SK-N-SH treated with all-trans-retinoic acid at 6 μM for 48 hours (cell line): ENCODE measurements around the gene PRKD3.

Experiments
- ATAC-seq: fragments of 200-7000 bp; cut with Tn5 transposase; 3 replicates; pipeline ENCODE4 v1.9.1; 2020; ENCODE audit warnings: mild to moderate bottlenecking, moderate library complexity
- ARNTL ChIP-seq: fragments of 450-650 bp; formaldehyde crosslinking; IDR thresholded peaks from 2 replicates; pipeline ENCODE4 v1.5.0; 2020; ENCODE audit warnings: low read depth, mild to moderate bottlenecking, moderate library complexity, borderline replicate concordance
- BACH2 ChIP-seq: fragments of 250-450 bp; sonication (Bioruptor Pico); IDR thresholded peaks from 2 replicates; pipeline ENCODE4 v1.9.0; 2021; ENCODE audit warnings: mild to moderate bottlenecking, borderline replicate concordance
- CSDC2 ChIP-seq: fragments of 250-450 bp; sonication (Bioruptor Pico); IDR thresholded peaks from 2 replicates; pipeline ENCODE4 v1.5.0; 2020; ENCODE audit warnings: mild to moderate bottlenecking, moderate library complexity
- GLIS3 ChIP-seq: fragments of 250-450 bp; sonication (Bioruptor Pico); IDR thresholded peaks from 2 replicates; pipeline ENCODE4 v1.5.0; 2020; ENCODE audit warnings: mild to moderate bottlenecking, moderate library complexity
- ISL1 ChIP-seq: fragments of 250-450 bp; sonication (Bioruptor Pico); IDR thresholded peaks from 2 replicates; pipeline ENCODE4 v2.1.2; 2022; ENCODE audit warnings: mild to moderate bottlenecking, moderate library complexity
- OSR1 ChIP-seq: fragments of 250-450 bp; sonication (Bioruptor Pico); IDR thresholded peaks from 2 replicates; pipeline ENCODE4 v1.8.0; 2022; ENCODE audit warnings: moderate library complexity, mild to moderate bottlenecking, inconsistent platforms
- RARB ChIP-seq: fragments of 250-450 bp; sonication (Bioruptor Pico); IDR thresholded peaks from 2 replicates; pipeline ENCODE4 v1.8.0; 2021; ENCODE audit warnings: mild to moderate bottlenecking, moderate library complexity
- TCF4 ChIP-seq: fragments of 250-450 bp; sonication (Bioruptor Pico); IDR thresholded peaks from 2 replicates; pipeline ENCODE4 v1.8.0; 2021; ENCODE audit warnings: mild to moderate bottlenecking, moderate library complexity, borderline replicate concordance
- TOX ChIP-seq: fragments of 250-450 bp; sonication (Bioruptor Pico); IDR thresholded peaks from 2 replicates; pipeline ENCODE4 v1.8.0; 2021; ENCODE audit warnings: mild to moderate bottlenecking, moderate library complexity, borderline replicate concordance
- ZC3H10 ChIP-seq: fragments of 250-450 bp; sonication (Bioruptor Pico); IDR thresholded peaks from 2 replicates; pipeline ENCODE4 v1.5.1; 2021; ENCODE audit warnings: mild to moderate bottlenecking, moderate library complexity
- ZFP3 ChIP-seq: fragments of 250-450 bp; sonication (Bioruptor Pico); IDR thresholded peaks from 2 replicates; pipeline ENCODE4 v1.5.0; 2020; ENCODE audit warnings: mild to moderate bottlenecking, moderate library complexity
- ZFP30 ChIP-seq: fragments of 450-650 bp; formaldehyde crosslinking; IDR thresholded peaks from 2 replicates; pipeline ENCODE4 v1.5.0; 2022; ENCODE audit warnings: mild to moderate bottlenecking, moderate library complexity
- ZNF565 ChIP-seq: fragments of 450-650 bp; formaldehyde crosslinking; conservative IDR thresholded peaks from 2 replicates; pipeline ENCODE4 v1.5.0; 2020; ENCODE audit warnings: low read depth, mild to moderate bottlenecking, moderate library complexity
- ZNF70 ChIP-seq: fragments of 450-650 bp; formaldehyde crosslinking; IDR thresholded peaks from 2 replicates; pipeline ENCODE4 v1.5.0; 2020; ENCODE audit warnings: mild to moderate bottlenecking, moderate library complexity
- TF ChIP-seq, protein P1 (sequence below): fragments of 250-450 bp; sonication (Bioruptor Pico); IDR thresholded peaks from 2 replicates; pipeline ENCODE4 v1.5.0; 2020; ENCODE audit warnings: mild to moderate bottlenecking, moderate library complexity
- TF ChIP-seq, protein P2 (sequence below): fragments of 250-450 bp; sonication (Bioruptor Pico); IDR thresholded peaks from 2 replicates; pipeline ENCODE4 v1.5.1; 2020; ENCODE audit warnings: low read depth, mild to moderate bottlenecking, moderate library complexity
- TF ChIP-seq, protein P3 (sequence below): fragments of 250-450 bp; sonication (Bioruptor Pico); IDR thresholded peaks from 2 replicates; pipeline ENCODE4 v1.5.1; 2021; ENCODE audit warnings: mild to moderate bottlenecking, moderate library complexity
- TF ChIP-seq, protein P4 (sequence below): fragments of 250-450 bp; sonication (Bioruptor Pico); IDR thresholded peaks from 2 replicates; pipeline ENCODE4 v1.8.0; 2020; ENCODE audit warnings: mild to moderate bottlenecking, moderate library complexity, borderline replicate concordance
- TF ChIP-seq, protein P5 (sequence below): fragments of 250-450 bp; sonication (Bioruptor Pico); IDR thresholded peaks from 2 replicates; pipeline ENCODE4 v1.8.0; 2021; ENCODE audit warnings: low read depth, mild to moderate bottlenecking, moderate library complexity, borderline replicate concordance

Gene PRKD3

DNA sequence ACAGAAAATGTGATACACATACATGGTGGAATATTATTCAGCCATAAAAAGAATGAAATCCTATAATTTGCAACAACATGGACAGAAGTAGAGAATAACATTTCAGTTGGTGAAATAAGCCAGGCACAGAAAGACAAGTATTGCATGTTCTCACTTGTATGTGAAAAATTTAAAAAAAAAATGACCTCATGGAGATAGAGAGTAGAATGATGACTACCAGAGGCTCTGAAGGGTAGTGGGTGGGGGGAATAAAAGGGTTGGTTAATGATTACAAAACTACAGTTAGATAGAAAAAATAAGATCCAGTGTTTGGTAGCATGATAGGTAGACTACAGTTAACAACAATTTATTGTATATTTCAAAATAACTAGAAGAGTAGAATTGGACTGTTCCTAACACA lies 24.5 kb downstream of the PRKD3 start:
- TF ChIP-seq, protein P1, sequence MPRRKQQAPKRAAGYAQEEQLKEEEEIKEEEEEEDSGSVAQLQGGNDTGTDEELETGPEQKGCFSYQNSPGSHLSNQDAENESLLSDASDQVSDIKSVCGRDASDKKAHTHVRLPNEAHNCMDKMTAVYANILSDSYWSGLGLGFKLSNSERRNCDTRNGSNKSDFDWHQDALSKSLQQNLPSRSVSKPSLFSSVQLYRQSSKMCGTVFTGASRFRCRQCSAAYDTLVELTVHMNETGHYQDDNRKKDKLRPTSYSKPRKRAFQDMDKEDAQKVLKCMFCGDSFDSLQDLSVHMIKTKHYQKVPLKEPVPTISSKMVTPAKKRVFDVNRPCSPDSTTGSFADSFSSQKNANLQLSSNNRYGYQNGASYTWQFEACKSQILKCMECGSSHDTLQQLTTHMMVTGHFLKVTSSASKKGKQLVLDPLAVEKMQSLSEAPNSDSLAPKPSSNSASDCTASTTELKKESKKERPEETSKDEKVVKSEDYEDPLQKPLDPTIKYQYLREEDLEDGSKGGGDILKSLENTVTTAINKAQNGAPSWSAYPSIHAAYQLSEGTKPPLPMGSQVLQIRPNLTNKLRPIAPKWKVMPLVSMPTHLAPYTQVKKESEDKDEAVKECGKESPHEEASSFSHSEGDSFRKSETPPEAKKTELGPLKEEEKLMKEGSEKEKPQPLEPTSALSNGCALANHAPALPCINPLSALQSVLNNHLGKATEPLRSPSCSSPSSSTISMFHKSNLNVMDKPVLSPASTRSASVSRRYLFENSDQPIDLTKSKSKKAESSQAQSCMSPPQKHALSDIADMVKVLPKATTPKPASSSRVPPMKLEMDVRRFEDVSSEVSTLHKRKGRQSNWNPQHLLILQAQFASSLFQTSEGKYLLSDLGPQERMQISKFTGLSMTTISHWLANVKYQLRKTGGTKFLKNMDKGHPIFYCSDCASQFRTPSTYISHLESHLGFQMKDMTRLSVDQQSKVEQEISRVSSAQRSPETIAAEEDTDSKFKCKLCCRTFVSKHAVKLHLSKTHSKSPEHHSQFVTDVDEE (CRISPR knock-in tag) = no peak
- TF ChIP-seq, protein P2, sequence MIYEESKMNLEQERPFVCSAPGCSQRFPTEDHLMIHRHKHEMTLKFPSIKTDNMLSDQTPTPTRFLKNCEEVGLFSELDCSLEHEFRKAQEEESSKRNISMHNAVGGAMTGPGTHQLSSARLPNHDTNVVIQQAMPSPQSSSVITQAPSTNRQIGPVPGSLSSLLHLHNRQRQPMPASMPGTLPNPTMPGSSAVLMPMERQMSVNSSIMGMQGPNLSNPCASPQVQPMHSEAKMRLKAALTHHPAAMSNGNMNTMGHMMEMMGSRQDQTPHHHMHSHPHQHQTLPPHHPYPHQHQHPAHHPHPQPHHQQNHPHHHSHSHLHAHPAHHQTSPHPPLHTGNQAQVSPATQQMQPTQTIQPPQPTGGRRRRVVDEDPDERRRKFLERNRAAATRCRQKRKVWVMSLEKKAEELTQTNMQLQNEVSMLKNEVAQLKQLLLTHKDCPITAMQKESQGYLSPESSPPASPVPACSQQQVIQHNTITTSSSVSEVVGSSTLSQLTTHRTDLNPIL = no peak
- no peak for TF ChIP-seq TCF4 (CRISPR knock-in tag)
- TF ChIP-seq, protein P3, sequence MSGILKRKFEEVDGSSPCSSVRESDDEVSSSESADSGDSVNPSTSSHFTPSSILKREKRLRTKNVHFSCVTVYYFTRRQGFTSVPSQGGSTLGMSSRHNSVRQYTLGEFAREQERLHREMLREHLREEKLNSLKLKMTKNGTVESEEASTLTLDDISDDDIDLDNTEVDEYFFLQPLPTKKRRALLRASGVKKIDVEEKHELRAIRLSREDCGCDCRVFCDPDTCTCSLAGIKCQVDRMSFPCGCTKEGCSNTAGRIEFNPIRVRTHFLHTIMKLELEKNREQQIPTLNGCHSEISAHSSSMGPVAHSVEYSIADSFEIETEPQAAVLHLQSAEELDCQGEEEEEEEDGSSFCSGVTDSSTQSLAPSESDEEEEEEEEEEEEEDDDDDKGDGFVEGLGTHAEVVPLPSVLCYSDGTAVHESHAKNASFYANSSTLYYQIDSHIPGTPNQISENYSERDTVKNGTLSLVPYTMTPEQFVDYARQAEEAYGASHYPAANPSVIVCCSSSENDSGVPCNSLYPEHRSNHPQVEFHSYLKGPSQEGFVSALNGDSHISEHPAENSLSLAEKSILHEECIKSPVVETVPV (CRISPR knock-in tag) = no peak
- TF ChIP-seq ZNF70 (CRISPR knock-in tag) = no peak
- no peak for TF ChIP-seq ZC3H10 (CRISPR knock-in tag)
- TF ChIP-seq ZFP3 (CRISPR knock-in tag) = no peak
- TF ChIP-seq BACH2 (CRISPR knock-in tag) = no peak
- no peak for TF ChIP-seq ARNTL (CRISPR knock-in tag)
- TF ChIP-seq OSR1 (CRISPR knock-in tag) = no peak
- TF ChIP-seq TOX (CRISPR knock-in tag) = no peak
- no peak for ATAC-seq

DNA sequence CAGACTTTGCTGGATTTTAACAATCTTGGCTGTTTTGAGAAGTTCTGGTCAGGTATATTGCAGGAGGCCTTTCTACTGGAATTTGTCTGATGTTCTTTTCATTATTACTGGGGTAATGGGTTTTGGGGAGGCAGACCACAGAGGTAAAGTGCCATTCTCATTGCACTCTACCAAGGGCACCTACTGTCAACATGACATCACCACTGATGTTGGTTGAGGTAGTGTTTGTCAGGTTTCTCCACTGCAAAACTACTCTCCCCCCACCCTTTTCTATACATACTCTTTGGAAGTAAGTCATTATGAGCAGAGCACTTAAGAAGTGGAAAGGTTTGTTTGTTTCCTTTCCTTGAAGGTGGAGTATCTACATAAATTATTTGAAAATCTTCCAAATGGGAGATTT lies 27.0 kb downstream of the PRKD3 start:
- no peak for ATAC-seq
- no peak for TF ChIP-seq ZC3H10 (CRISPR knock-in tag)
- no peak for TF ChIP-seq ZNF70 (CRISPR knock-in tag)
- TF ChIP-seq RARB (CRISPR knock-in tag) = no peak
- no peak for TF ChIP-seq OSR1 (CRISPR knock-in tag)
- TF ChIP-seq TCF4 (CRISPR knock-in tag) = no peak
- no peak for TF ChIP-seq ZFP30 (CRISPR knock-in tag)
- TF ChIP-seq, protein P3 (CRISPR knock-in tag) = no peak
- TF ChIP-seq CSDC2 (CRISPR knock-in tag) = no peak
- TF ChIP-seq, protein P4, sequence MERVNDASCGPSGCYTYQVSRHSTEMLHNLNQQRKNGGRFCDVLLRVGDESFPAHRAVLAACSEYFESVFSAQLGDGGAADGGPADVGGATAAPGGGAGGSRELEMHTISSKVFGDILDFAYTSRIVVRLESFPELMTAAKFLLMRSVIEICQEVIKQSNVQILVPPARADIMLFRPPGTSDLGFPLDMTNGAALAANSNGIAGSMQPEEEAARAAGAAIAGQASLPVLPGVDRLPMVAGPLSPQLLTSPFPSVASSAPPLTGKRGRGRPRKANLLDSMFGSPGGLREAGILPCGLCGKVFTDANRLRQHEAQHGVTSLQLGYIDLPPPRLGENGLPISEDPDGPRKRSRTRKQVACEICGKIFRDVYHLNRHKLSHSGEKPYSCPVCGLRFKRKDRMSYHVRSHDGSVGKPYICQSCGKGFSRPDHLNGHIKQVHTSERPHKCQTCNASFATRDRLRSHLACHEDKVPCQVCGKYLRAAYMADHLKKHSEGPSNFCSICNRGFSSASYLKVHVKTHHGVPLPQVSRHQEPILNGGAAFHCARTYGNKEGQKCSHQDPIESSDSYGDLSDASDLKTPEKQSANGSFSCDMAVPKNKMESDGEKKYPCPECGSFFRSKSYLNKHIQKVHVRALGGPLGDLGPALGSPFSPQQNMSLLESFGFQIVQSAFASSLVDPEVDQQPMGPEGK (CRISPR knock-in tag) = no peak
- TF ChIP-seq, protein P1 (CRISPR knock-in tag) = no peak
- TF ChIP-seq GLIS3 (CRISPR knock-in tag) = no peak
- TF ChIP-seq, protein P2 = no peak
- TF ChIP-seq ISL1 (CRISPR knock-in tag) = no peak
- TF ChIP-seq ARNTL (CRISPR knock-in tag) = no peak
- TF ChIP-seq ZNF565 (CRISPR knock-in tag) = no peak
- TF ChIP-seq, protein P5, sequence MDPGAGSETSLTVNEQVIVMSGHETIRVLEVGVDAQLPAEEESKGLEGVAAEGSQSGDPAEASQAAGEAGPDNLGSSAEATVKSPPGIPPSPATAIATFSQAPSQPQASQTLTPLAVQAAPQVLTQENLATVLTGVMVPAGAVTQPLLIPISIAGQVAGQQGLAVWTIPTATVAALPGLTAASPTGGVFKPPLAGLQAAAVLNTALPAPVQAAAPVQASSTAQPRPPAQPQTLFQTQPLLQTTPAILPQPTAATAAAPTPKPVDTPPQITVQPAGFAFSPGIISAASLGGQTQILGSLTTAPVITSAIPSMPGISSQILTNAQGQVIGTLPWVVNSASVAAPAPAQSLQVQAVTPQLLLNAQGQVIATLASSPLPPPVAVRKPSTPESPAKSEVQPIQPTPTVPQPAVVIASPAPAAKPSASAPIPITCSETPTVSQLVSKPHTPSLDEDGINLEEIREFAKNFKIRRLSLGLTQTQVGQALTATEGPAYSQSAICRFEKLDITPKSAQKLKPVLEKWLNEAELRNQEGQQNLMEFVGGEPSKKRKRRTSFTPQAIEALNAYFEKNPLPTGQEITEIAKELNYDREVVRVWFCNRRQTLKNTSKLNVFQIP (CRISPR knock-in tag) = no peak
- TF ChIP-seq, all 23 proteins: peak for 0
